GM13976 (cell line): ENCODE data around the gene MEF2C.
"Not testable (repeated sequence)": the region's sequence is repeated elsewhere in the genome, so short reads cannot be mapped to it uniquely, and the experiment has no call there.

Experiments used
- DNase-seq: peaks from one replicate; pipeline ENCODE4 v3.0.0; 2012; ENCODE audit warnings: low spot score
- in situ Hi-C: fragments of 300-500 bp; cut with MboI; formaldehyde crosslinking; loops from one replicate; pipeline ENCODE4 v1.12.0; 2022; ENCODE audit warnings: low sequenced_read_pairs, mixed read lengths, inconsistent platforms; ENCODE audit not compliant: unreplicated experiment
- TF ChIP-seq, protein P1 (sequence below): IDR thresholded peaks from 2 replicates; pipeline ENCODE4 v1.5.1; 2012; ENCODE audit warnings: borderline replicate concordance, mild to moderate bottlenecking; ENCODE audit not compliant: insufficient read depth; ENCODE audit errors: extremely low read depth, missing control alignments, control extremely low read depth

The MEF2C gene

GRCh38 chr5:88867638-88868037 lies 15.3 kb downstream of the MEF2C start:
- TF ChIP-seq, protein P1, sequence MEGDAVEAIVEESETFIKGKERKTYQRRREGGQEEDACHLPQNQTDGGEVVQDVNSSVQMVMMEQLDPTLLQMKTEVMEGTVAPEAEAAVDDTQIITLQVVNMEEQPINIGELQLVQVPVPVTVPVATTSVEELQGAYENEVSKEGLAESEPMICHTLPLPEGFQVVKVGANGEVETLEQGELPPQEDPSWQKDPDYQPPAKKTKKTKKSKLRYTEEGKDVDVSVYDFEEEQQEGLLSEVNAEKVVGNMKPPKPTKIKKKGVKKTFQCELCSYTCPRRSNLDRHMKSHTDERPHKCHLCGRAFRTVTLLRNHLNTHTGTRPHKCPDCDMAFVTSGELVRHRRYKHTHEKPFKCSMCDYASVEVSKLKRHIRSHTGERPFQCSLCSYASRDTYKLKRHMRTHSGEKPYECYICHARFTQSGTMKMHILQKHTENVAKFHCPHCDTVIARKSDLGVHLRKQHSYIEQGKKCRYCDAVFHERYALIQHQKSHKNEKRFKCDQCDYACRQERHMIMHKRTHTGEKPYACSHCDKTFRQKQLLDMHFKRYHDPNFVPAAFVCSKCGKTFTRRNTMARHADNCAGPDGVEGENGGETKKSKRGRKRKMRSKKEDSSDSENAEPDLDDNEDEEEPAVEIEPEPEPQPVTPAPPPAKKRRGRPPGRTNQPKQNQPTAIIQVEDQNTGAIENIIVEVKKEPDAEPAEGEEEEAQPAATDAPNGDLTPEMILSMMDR = no peak
- no peak for DNase-seq
- in situ Hi-C loops = no loop called here

- DNase-seq = no peak
- TF ChIP-seq, protein P1 = no peak
- in situ Hi-C loops = no loop called here
Observed at GRCh38 chr5:88863523-88863922, 19.5 kb downstream of the MEF2C start.

DNA sequence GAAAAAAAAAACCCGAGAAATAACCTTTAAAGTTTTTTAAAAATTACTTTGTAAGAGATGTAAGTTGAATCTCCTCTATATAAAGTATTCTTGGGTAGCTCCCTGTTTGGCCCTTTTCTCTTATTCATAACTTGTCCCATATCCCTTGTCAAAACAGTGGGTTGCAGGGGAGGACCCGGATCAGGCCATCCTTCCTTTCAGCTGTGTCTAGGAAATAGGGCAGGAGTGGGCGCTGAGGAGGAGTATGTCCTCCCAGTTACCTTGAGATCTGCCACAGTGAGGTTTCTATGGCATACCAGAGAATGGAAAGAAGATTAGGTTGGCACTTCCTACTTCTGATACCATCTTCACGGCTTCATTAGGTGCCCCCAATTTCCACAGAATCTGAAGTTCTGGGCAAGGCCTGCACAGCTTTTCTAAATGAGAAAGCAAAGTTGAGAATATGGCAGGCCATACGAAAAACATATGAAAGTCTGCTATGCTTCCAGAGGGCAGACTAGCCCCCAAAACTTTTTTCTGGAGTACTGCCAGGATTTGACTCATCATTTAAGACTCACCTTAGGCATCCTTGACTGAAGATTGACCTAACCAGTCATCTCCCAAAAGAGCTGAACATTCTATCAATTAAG lies 20.3 kb downstream of the MEF2C start:
- no peak for DNase-seq
- in situ Hi-C loops = no loop called here
- TF ChIP-seq, protein P1 = no peak

- TF ChIP-seq, protein P1 = no peak
- in situ Hi-C loops = no loop called here
- no peak for DNase-seq
Observed at GRCh38 chr5:88861231-88861630, 21.8 kb downstream of the MEF2C start.

DNA sequence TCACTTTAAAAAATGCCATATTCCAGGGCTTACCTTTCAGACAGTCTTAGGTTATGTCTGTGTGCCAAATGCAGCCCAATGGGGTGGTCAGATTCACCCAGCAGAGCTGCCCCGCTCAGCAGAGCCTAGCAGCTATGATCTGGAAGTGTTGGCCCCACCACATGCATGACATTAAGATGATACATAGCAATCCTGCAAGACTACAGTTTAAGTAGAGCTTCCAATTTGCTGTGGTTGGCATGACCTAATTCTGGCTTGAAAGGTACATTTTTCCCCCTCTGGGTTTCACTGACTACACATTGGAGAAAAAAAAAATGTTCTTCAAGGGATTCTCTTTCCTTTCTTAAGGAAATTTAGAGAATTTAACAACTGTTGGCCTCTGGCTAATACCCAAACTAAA lies 22.5 kb downstream of the MEF2C start:
- no peak for DNase-seq
- TF ChIP-seq, protein P1 = no peak
- in situ Hi-C loops = no loop called here

DNA sequence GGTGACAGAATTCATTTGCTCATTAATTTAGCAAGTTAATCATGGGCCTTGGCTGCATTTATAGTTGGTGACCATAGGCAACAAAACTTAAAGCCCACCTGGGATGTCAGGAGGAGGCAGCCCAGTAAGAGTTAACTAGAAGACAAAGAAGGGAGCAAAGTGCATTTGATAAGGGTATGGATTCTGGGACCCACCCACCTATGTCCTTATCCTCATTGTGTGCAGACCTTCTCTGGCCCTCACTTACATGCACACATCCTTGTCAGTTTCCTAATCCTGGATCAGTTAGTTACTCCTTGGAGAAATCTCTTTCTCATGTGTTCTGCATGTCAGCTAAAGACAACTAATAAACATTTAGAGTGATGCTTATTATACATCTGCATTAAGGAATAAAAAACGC lies 24.6 kb downstream of the MEF2C start:
- in situ Hi-C loops = no loop called here
- TF ChIP-seq, protein P1 = no peak
- no peak for DNase-seq

DNA sequence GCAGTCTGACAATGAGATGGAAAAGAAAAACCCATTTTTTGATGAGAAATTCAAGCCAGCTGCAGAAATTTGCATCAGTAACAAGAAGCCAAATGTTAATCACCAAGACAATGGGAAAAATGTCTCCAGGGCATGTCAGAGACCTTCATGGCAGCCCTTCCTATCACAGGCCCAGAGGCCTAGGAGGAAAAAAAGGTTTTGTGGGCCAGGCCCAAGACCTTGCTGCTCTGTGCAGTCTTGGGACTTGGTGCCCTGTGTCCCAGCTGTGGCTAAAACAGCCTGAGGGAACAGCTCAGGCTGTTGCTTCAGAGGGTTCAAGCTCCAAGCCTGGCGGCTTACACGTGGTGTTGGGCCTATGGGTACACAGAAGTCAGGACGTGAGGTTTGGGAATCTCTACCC lies 26.6 kb downstream of the MEF2C start:
- DNase-seq, in situ Hi-C loops: not testable (repeated sequence)
